GM18907 (cell line): Measurements from ENCODE around the gene STAT4.
A peak's percentile ranks its signal among the peaks of the same experiment; 100 is the strongest.

Source experiments
- ATAC-seq: cut with Tn5 transposase; IDR thresholded peaks from one replicate; pipeline ENCODE4 v1.9.1; 2021; ENCODE audit warnings: mild to moderate bottlenecking, moderate library complexity; ENCODE audit not compliant: unreplicated experiment

The STAT4 gene

GRCh38 chr2:191148281-191148680 lies 2.5 kb downstream of the STAT4 start:
- no peak for ATAC-seq

GRCh38 chr2:191145769-191146471 lies 4.9 kb downstream of the STAT4 start:
- no peak for ATAC-seq

- no peak for ATAC-seq
Observed at GRCh38 chr2:191144217-191144616, 6.6 kb downstream of the STAT4 start.

- ATAC-seq = no peak
Observed at GRCh38 chr2:191143791-191144190, 7.0 kb downstream of the STAT4 start.

- ATAC-seq = no peak
Observed at GRCh38 chr2:191128911-191129304, 21.9 kb downstream of the STAT4 start.

GRCh38 chr2:191128172-191128910 lies 22.5 kb downstream of the STAT4 start:
- no peak for ATAC-seq

- no peak for ATAC-seq
Observed at GRCh38 chr2:191127235-191127634, 23.6 kb downstream of the STAT4 start.

- peak; percentile 51 for ATAC-seq
Observed at GRCh38 chr2:191126386-191127085, 24.3 kb downstream of the STAT4 start.

GRCh38 chr2:191125646-191126045 lies 25.1 kb downstream of the STAT4 start:
- no peak for ATAC-seq

GRCh38 chr2:191122638-191123294 lies 28.0 kb downstream of the STAT4 start:
- ATAC-seq = no peak

- ATAC-seq = no peak
Observed at GRCh38 chr2:191117341-191117740, 33.5 kb downstream of the STAT4 start.

- peak; percentile 42 for ATAC-seq
Observed at GRCh38 chr2:191115804-191116203, 35.0 kb downstream of the STAT4 start.

- ATAC-seq = peak; percentile 50
Observed at GRCh38 chr2:191115391-191115790, 35.4 kb downstream of the STAT4 start.

- peak; percentile 86 for ATAC-seq
Observed at GRCh38 chr2:191114403-191114886, 36.3 kb downstream of the STAT4 start.

- ATAC-seq = no peak
Observed at GRCh38 chr2:191113761-191114160, 37.0 kb downstream of the STAT4 start.

- no peak for ATAC-seq
Observed at GRCh38 chr2:191112448-191112901, 38.3 kb downstream of the STAT4 start.

GRCh38 chr2:191109888-191110287 lies 40.9 kb downstream of the STAT4 start:
- no peak for ATAC-seq

- ATAC-seq = no peak
Observed at GRCh38 chr2:191108331-191108730, 42.5 kb downstream of the STAT4 start.

- no peak for ATAC-seq
Observed at GRCh38 chr2:191105082-191105481, 45.7 kb downstream of the STAT4 start.

GRCh38 chr2:191103774-191104173 lies 47.0 kb downstream of the STAT4 start:
- ATAC-seq = no peak

- ATAC-seq = no peak
Observed at GRCh38 chr2:191100216-191100615, 50.6 kb downstream of the STAT4 start.
